Measurements from ENCODE around the gene TMEM163. TPM values are rescaled to one million over a fixed set of nuclear protein-coding genes. Genes with fewer than 3 reads are reported as not detected.

The TMEM163 gene
- total RNA-seq, 4 donors from 2014 or later = 0.42 to 1.3 (median 1.1) TPM

DNA sequence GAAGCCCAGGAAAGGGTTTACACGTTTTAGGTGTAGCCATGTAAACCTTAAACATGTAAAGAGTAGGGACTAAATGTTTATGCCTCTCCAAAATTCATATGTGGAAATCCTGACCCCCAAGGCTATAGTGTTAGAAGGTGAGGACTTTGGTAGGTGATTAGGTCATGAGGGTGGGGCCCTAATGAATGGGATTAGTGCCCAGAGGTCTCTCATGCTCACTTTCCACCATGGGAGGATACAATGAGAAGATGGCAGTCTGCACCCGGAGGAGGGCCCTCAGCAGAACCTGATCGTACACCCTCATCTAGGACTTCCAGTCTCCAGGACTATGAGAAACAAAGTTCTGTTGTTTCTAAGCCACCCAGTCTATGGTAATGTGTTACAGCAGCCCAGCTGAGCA, 119.6 kb downstream of the TMEM163 start:
- no peaks in the 10 kb centered on the region for H3K27me3 ChIP-seq
- DNase-seq (ENCODE audit: extremely low spot score) = peak; percentile 62
- 64% methylated on average over 1 of the region's 3 CpGs for WGBS
- no peaks in the 10 kb centered on the region for H3K36me3 ChIP-seq
- no peak overlapping the region for H3K4me3 ChIP-seq
- H3K9me3 ChIP-seq = peaks cover 0 to 9% (median 0%) of the 10 kb centered on the region in 4 donors
- intact Hi-C loops (cut with DNase I) = no loop called here
- H3K4me1 ChIP-seq = no peaks in the 10 kb centered on the region
- H3K27ac ChIP-seq (replicated peaks in 1 of 4) = no peak overlapping the region
- TF ChIP-seq POLR2A (IDR thresholded peaks at IDR 0.05; ENCODE audit: low read depth) (no peak), EP300 (IDR thresholded peaks at IDR 0.05) (no peak), POLR2AphosphoS5 (IDR thresholded peaks at IDR 0.05) (no peak)
- TF ChIP-seq, protein P1, sequence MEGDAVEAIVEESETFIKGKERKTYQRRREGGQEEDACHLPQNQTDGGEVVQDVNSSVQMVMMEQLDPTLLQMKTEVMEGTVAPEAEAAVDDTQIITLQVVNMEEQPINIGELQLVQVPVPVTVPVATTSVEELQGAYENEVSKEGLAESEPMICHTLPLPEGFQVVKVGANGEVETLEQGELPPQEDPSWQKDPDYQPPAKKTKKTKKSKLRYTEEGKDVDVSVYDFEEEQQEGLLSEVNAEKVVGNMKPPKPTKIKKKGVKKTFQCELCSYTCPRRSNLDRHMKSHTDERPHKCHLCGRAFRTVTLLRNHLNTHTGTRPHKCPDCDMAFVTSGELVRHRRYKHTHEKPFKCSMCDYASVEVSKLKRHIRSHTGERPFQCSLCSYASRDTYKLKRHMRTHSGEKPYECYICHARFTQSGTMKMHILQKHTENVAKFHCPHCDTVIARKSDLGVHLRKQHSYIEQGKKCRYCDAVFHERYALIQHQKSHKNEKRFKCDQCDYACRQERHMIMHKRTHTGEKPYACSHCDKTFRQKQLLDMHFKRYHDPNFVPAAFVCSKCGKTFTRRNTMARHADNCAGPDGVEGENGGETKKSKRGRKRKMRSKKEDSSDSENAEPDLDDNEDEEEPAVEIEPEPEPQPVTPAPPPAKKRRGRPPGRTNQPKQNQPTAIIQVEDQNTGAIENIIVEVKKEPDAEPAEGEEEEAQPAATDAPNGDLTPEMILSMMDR (IDR thresholded peaks at IDR 0.05) = no peak

- no peak for DNase-seq (ENCODE audit: extremely low spot score)
- TF ChIP-seq, protein P1 (IDR thresholded peaks at IDR 0.05) = no peak
- H3K27ac ChIP-seq (replicated peaks in 1 of 4) = no peak overlapping the region
- no peaks in the 10 kb centered on the region for H3K27me3 ChIP-seq
- H3K36me3 ChIP-seq = no peaks in the 10 kb centered on the region
- peaks cover 0 to 30% (median 16%) of the 10 kb centered on the region in 4 donors for H3K9me3 ChIP-seq
- no peaks in the 10 kb centered on the region for H3K4me1 ChIP-seq
- intact Hi-C loops (cut with DNase I) = no loop called here
- WGBS = 83% methylated on average over 6 of the region's 6 CpGs
- no peak overlapping the region for H3K4me3 ChIP-seq
Observed at GRCh38 chr2:134594399-134594798, 124.4 kb downstream of the TMEM163 start.

- Histone ChIP-seq H3K27ac (replicated peaks in 1 of 4) (no peak overlapping the region), H3K27me3 (no peaks in the 10 kb centered on the region), H3K36me3 (no peaks in the 10 kb centered on the region), H3K9me3 (peaks cover 0 to 33% (median 16%) of the 10 kb centered on the region in 4 donors), H3K4me3 (no peak overlapping the region), H3K4me1 (no peaks in the 10 kb centered on the region)
- DNase-seq (ENCODE audit: extremely low spot score) = no peak
- no peak for TF ChIP-seq POLR2A (IDR thresholded peaks at IDR 0.05; ENCODE audit: low read depth)
- no peak for TF ChIP-seq POLR2AphosphoS5 (IDR thresholded peaks at IDR 0.05)
- TF ChIP-seq, protein P1 (IDR thresholded peaks at IDR 0.05) = no peak
- TF ChIP-seq EP300 (IDR thresholded peaks at IDR 0.05) = no peak
- 71% methylated on average over 8 of the region's 8 CpGs for WGBS
- intact Hi-C loops (cut with DNase I) = no loop called here
Observed at GRCh38 chr2:134593519-134593918, 125.3 kb downstream of the TMEM163 start.

DNA sequence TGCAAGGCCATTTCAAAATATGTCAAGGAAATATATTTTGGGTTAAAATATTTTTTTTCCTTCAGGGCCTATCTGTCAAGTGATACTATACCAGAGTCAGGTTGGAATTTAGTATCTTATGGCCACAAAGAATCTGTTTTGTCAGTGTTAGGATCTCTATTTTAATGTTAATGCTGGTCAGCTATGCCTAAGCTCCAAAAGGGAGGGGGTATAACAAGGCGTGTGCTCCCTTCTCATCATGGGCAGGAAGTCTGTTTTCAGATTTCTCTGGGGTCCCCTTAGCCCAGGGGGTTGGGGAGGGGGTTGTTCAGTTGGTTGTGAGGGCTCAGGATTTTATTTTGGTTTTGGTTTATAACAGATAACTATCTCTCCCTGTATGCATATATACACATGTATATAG, 126.4 kb downstream of the TMEM163 start:
- TF ChIP-seq EP300 (IDR thresholded peaks at IDR 0.05) = no peak
- TF ChIP-seq POLR2A (IDR thresholded peaks at IDR 0.05; ENCODE audit: low read depth) = no peak
- no peak for TF ChIP-seq POLR2AphosphoS5 (IDR thresholded peaks at IDR 0.05)
- TF ChIP-seq, protein P1 (IDR thresholded peaks at IDR 0.05) = no peak
- Histone ChIP-seq H3K27me3 (no peaks in the 10 kb centered on the region), H3K9me3 (peaks cover 0 to 31% (median 16%) of the 10 kb centered on the region in 4 donors), H3K36me3 (no peaks in the 10 kb centered on the region), H3K4me3 (no peak overlapping the region), H3K27ac (replicated peaks in 1 of 4) (no peak overlapping the region), H3K4me1 (no peaks in the 10 kb centered on the region)
- DNase-seq (ENCODE audit: extremely low spot score) = no peak
- intact Hi-C loops (cut with DNase I) = no loop called here
- 50% methylated on average over 1 of the region's 1 CpG for WGBS

GRCh38 chr2:134591526-134591925, 127.3 kb downstream of the TMEM163 start:
- TF ChIP-seq POLR2AphosphoS5 (IDR thresholded peaks at IDR 0.05) (no peak), EP300 (IDR thresholded peaks at IDR 0.05) (no peak), POLR2A (IDR thresholded peaks at IDR 0.05; ENCODE audit: low read depth) (no peak)
- TF ChIP-seq, protein P1 (IDR thresholded peaks at IDR 0.05) = no peak
- Histone ChIP-seq H3K27ac (replicated peaks in 1 of 4) (no peak overlapping the region), H3K36me3 (no peaks in the 10 kb centered on the region), H3K9me3 (peaks cover 0 to 31% (median 16%) of the 10 kb centered on the region in 4 donors), H3K4me1 (no peaks in the 10 kb centered on the region), H3K27me3 (no peaks in the 10 kb centered on the region), H3K4me3 (no peak overlapping the region)
- WGBS = 70% methylated on average over 1 of the region's 1 CpG
- intact Hi-C loops (cut with DNase I) = no loop called here
- DNase-seq (ENCODE audit: extremely low spot score) = no peak

Data from esophagus muscularis mucosa (tissue), 4 donors.